Activated CD8-positive, alpha-beta memory T cell treated with anti-CD3 and anti-CD28 coated beads, Interleukin-2, amount 50 U/mL, for 1 hour (primary cell): ENCODE measurements around the gene IFT88.

Source experiments
- DNase-seq: peaks from one replicate; pipeline ENCODE4 v3.0.0-alpha.2; 2020; ENCODE audit errors: extremely low read depth

IFT88 gene

GRCh38 chr13:20566898-20567874, at the start of gene IFT88:
TSS of gene IFT88 (plus strand) at chr13:20567157. CDS start at chr13:20574386, 7,229 bp downstream.
- peak; percentile 42 for DNase-seq

DNA sequence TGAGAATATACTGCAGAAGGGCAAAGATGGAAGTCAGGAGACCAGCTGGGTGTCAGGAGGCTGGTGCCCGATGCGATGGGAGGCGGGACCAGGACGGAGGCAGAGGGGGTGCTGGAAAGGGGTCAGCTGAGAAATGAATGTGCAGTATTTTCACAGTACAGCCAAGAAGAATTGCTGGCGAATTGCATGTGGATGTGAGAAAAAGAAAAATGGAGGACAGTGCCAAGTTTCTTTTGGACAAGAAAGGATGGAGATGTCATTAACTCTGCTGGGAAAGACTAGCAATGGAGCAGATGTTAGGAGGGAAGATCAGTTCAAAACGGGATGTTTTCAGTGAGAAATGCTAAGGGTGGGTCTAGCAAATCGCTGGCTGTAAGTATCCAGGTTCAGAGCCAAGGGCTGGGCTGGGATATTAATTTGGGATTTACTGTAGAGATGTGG, 48.3 kb upstream of the IFT88 start:
- no peak for DNase-seq

- no peak for DNase-seq
Observed at GRCh38 chr13:20519875-20520274, 47.1 kb upstream of the IFT88 start.

- DNase-seq, result no peak
Observed at GRCh38 chr13:20521364-20522115, 45.4 kb upstream of the IFT88 start.

DNA sequence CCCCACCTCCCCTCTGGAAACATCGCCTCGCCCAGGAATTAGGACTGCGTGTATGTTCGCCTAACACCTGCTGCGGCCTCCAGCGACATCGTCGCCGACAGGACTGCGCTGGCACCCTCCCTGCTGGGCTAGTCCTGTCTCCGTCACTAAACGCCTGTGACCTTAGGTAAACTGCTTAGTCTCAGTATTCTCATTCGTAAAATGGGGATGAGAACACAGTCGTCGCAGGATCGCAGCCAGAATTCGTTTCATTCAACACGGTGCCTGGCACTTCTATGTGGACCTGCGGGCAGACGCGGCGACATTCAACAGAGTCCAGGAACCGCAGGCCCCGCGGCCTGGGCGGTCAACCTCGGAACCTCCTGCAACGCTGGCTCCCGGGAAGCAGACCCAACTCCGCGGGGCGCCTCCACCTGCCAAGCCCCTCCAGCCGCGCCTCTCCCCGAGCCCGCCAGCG, 41.8 kb upstream of the IFT88 start:
- DNase-seq, result no peak

DNA sequence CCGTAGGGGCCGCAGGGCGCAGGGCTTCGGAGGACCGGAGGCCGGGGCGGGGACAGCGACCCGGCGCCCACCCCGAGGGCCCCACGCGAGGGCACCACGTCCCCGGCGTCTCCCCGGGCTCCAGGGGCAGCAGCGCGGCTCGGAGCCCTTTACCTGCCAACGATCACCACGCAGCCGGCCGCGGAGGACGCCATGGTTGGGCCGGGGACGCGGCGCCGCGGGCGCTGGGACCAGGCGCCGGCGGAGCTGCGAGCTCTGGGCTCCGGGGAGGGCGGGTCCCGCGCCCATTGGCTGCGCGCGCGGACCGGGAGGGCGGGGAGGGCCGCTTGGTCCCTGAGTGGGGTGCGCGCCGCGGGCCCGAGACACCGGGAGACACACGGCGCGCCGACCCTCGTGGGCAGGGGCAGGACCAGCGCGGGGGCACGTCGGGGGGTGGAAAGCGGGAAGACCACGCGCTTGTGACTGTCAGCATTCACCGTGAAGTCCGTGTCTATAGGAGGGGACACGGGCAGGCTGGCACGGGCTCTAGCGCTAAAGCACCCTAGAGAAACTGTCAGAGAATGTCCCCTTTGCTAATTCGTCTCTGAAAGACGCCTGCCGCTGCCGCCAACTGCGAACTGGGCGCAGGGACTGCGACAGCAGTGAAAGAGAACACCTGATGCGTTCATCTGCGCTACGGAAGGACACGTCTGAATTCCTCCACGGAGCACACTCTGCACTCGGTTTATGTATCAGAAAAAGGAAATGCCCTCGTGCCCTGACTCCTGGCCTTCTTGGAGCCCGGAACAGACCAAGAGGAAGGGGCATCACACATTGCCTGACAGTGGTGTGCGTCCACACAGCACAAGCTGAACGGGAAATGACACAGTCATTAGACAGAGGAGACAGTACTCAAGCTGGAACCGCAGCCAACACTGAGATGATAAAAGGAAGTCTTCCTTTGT, 41.1 kb upstream of the IFT88 start, which contains the start of gene CRYL1:
Gene CRYL1 (minus strand): TSS at position 257 of the 944 bp plus-strand sequence. CDS start 63 bp downstream, at position 194.
- peak; percentile 22 for DNase-seq

DNA sequence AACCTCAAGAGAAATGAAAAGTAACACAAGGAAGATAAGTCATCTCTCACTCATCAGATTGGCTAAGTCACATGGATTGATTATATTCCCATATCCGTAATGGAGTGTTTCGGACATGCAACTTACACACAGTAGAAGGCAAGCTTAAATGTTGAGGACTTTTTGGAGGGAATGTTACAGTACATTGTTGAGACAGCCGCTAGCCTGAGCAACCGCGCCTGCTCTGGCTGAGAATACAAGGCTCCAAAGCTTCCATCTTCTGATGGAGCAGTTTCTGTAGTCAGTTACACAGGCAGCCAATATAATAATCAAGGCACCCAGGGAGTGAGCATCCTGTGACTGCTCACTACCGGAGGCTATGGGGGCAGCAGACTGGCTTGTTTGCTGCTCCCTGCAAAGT, 40.3 kb upstream of the IFT88 start:
- no peak for DNase-seq

DNA sequence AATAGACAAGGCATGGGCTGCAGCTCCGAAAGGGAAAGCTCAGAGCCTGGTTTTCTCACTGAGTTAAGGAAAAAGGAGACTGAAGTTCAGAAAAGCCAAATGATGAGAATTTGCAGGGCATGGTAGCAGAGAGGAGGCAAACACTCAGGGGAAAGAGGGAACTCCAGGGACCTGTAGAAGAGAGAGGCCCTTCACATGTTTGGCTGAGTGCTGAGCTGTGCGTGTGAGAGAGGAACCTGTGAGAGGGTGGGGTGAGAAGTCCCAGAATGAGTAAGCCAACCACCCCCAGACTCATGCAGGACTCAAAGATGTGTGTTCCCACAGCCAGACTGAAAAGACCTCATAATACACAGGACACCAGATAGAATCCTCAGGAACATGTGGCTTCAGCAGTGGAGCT, 38.5 kb upstream of the IFT88 start:
- no peak for DNase-seq

- DNase-seq, result no peak
Observed at GRCh38 chr13:20534038-20534608, 32.8 kb upstream of the IFT88 start.

- DNase-seq, result no peak
Observed at GRCh38 chr13:20536992-20537391, 30.0 kb upstream of the IFT88 start.

- DNase-seq, result no peak
Observed at GRCh38 chr13:20544201-20544923, 22.6 kb upstream of the IFT88 start.

- DNase-seq, result no peak
Observed at GRCh38 chr13:20546556-20546955, 20.4 kb upstream of the IFT88 start.

DNA sequence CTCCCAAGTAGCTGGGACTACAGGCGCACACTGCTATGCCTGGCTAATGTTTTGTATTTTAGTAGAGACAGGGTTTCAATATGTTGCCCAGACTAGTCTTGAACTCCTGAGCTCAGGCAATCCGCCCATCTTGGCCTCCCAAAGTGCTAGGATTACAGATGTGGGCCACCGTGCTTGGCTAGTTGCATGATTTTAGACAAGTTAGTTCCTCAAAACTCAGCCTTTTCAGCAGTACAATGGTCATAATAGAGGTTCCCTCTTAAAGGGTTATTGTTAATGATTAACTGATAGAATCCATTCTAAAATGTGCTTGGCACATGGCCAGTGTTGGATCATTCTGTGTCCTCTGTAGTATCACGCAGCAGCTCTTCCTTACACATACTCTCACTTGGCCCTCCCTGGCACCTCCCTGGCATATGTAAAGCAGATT, 19.5 kb upstream of the IFT88 start:
- DNase-seq, result no peak

GRCh38 chr13:20550799-20551198, 16.2 kb upstream of the IFT88 start:
- DNase-seq, result no peak

DNA sequence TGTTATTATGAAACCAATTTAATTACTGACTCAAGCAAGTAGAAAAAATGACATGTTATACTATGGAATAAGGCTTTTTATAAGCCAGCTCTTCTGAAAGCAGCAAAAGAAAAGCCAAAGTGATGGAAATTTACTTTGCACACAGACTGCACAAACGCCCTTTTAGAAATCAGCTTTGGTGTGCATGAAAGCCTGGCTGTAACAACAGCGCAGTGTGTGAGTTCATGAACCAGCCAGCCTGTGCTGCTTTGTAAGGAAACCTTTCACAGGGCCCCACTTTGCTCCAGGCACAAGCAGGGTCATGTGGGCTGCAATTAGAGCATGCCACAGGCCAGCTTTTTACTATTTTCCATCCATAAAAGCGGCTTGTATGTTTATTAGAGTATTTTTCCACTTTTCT, 13.6 kb upstream of the IFT88 start:
- no peak for DNase-seq

DNA sequence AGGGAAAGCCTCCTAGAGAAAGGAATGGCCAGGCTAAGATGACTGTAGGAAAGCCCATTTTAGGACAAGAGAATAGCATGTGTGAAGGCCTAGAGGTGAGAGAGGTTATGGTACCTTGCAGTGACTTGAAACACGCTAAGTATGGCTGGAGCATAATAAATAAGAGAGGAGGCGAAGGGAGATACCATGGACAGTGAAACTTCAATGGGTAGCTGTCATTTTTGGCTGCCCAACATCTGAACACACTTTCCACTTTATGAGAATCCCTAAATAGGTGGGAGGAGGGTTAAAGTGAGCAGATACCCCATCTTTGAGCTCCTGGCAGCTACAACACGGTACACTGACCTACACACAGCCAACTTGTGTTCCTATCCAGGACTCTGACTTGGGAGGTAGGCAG, 8.0 kb upstream of the IFT88 start:
- DNase-seq, result no peak

DNA sequence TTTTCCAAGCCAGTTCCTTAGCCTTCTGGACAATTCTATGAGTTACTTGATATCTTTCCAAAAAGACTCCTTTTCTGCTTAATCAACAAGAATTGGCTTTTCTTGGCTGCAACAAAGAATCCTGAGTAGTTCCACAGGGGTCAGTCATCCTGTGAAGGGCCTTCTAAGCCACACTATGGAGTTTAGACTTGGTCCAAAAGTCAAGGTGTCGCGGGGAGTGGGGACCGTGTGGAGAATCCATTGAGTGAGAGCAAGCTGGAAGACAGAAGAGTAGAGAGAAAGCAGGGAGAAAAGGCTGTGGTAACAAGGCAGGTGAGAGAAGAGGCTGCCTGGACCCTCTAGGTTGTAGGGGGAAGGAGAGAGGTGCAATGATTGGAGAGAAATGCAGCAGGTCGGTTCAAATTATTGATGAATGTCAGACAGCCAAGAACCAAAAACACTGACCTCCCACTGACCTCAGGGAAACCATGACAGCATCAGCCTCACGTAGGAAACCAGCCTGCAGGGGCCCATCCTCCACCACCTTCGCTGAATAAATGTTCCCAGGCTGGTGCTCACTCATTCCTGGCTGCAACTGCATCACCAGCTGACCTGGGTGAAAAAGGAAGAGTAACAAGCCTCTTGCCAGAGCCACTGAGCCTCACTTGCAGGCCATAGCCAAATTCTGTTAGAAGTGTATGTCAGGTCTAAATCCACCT, 7.1 kb upstream of the IFT88 start:
- no peak for DNase-seq

GRCh38 chr13:20561741-20562140, 5.2 kb upstream of the IFT88 start:
- no peak for DNase-seq

- DNase-seq, result no peak
Observed at GRCh38 chr13:20565115-20565736, 1.7 kb upstream of the IFT88 start.
